Activated T-cell treated with anti-CD3 and anti-CD28 coated beads for 1 hour (primary cell): ENCODE measurements around the gene SLC39A13.
A peak's percentile ranks its signal among the peaks of the same experiment; 100 is the strongest.

Experiments
- DNase-seq: peaks from one replicate; pipeline ENCODE4 v3.0.0-alpha.2; 2020; ENCODE audit warnings: low read depth

Gene SLC39A13

GRCh38 chr11:47453365-47453764 lies 45.0 kb downstream of the SLC39A13 start:
- no peak for DNase-seq

- DNase-seq, result peak; percentile 31
These were observed 45.9 kb downstream of the SLC39A13 start for GRCh38 chr11:47454258-47454671.

DNA sequence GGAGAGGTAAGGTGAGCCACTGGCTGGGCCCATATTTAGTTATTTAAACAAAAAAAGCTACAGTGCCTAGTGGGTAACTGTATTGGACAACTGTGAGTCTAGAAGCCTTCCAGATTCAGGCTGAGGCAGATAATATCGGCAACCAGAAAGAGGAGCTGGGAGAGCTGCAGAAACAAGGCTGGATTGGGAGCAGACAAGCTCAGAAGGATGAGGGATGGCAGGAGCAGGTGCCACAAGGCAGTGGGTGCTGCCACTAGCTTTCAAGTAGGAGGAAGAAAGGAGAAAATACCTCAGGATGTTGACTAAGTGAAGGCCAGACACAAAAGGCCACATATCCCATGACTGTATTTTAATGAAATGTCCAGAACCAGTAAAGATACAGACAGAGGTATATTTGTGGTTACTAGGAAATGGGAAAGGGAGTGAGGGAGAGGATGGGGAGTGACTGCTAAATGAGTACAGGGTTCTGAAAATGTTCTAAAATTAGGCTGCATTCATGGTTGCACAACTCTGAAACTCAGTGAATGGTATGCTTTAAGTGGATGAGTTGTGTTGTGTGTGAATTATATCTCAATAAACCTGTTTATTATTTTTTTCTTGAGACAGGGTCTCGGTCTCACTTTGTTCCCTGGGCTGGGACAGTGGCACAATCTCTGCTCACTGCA lies 52.3 kb downstream of the SLC39A13 start:
- DNase-seq, result no peak

- DNase-seq, result no peak
These were observed 53.5 kb downstream of the SLC39A13 start for GRCh38 chr11:47461876-47462275.

DNA sequence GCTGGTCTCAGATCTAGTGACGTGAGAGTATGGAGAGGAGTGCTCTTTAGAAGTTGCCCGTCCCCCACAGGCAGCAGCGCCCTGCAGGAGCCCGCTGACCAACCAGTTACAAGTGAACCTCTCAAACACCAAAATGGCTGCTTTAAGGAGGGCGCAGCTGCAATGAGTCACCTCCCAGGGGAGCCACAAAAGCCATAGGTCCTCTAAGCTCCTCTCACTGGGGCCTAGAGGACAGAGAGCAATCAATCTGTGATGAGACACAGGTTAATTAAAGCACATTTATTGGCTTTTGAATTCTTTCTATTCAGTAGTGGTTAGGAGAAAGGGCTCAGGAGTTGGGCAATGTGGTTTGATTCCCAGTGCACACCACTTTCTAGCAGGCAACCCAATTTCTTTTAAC lies 56.1 kb downstream of the SLC39A13 start:
- no peak for DNase-seq
